ENCODE measurements around the gene RINL.

Gene RINL

GRCh38 chr19:38877781-38878574 lies at the start of gene RINL:
Gene RINL (minus strand): TSS chr19:38878275. CDS start chr19:38876742, 1,533 bp downstream.
- no peak for TF ChIP-seq CTCF (IDR thresholded peaks at IDR 0.05; ENCODE audit: insufficient read depth, low read depth, low read length, missing control alignments)
- DNase-seq (ENCODE audit: low read depth) = no peak
- no peak within 1 kb of the TSS for H3K4me3 ChIP-seq (ENCODE audit: low read length)

- no peak overlapping the region for H3K4me3 ChIP-seq (ENCODE audit: low read length)
- TF ChIP-seq CTCF (IDR thresholded peaks at IDR 0.05; ENCODE audit: insufficient read depth, low read depth, low read length, missing control alignments) = no peak
- DNase-seq (ENCODE audit: low read depth) = no peak
These were observed 46.3 kb upstream of the RINL start for GRCh38 chr19:38924388-38924787.

GRCh38 chr19:38922482-38922881 lies 44.4 kb upstream of the RINL start:
- no peak for TF ChIP-seq CTCF (IDR thresholded peaks at IDR 0.05; ENCODE audit: insufficient read depth, low read depth, low read length, missing control alignments)
- DNase-seq (ENCODE audit: low read depth) = no peak
- H3K4me3 ChIP-seq (ENCODE audit: low read length) = no peak overlapping the region

GRCh38 chr19:38921420-38922274 lies 43.6 kb upstream of the RINL start:
- TF ChIP-seq CTCF (IDR thresholded peaks at IDR 0.05; ENCODE audit: insufficient read depth, low read depth, low read length, missing control alignments) = no peak
- no peak overlapping the region for H3K4me3 ChIP-seq (ENCODE audit: low read length)
- no peak for DNase-seq (ENCODE audit: low read depth)

- TF ChIP-seq CTCF (IDR thresholded peaks at IDR 0.05; ENCODE audit: insufficient read depth, low read depth, low read length, missing control alignments) = no peak
- H3K4me3 ChIP-seq (ENCODE audit: low read length) = no peak overlapping the region
- DNase-seq (ENCODE audit: low read depth) = no peak
These were observed 42.7 kb upstream of the RINL start for GRCh38 chr19:38920602-38921419.

- DNase-seq (ENCODE audit: low read depth) = no peak
- no peak for TF ChIP-seq CTCF (IDR thresholded peaks at IDR 0.05; ENCODE audit: insufficient read depth, low read depth, low read length, missing control alignments)
- no peak overlapping the region for H3K4me3 ChIP-seq (ENCODE audit: low read length)
These were observed 41.9 kb upstream of the RINL start for GRCh38 chr19:38919837-38920601.

Data from epithelial cell of esophagus (primary cell).